OCI-LY7 (cell line): ENCODE data around the gene ARHGAP28. TPM values are rescaled to one million over a fixed set of nuclear protein-coding genes. Genes with fewer than 3 reads are reported as not detected.
A peak's percentile ranks its signal among the peaks of the same experiment; 100 is the strongest.

ENCODE experiments used
- BruUV-seq: library from RNA; stranded (reverse); fragments of 400-500 nt; replicated peaks from 2 replicates; lab custom pipeline; 2021; lab: Mats Ljungman, UMichigan
- CTCF ChIA-PET: fragments of 300-600 bp; sonication (Branson Sonifier 250); formaldehyde crosslinking; loops from one replicate; lab custom pipeline; 2022; ENCODE audit warnings: antibody characterized with exemption; ENCODE audit not compliant: unreplicated experiment; lab: Charles Lee
- POLR2A ChIA-PET: fragments of 300-600 bp; sonication (Branson Sonifier 250); formaldehyde crosslinking; loops from one replicate; lab custom pipeline; 2022; ENCODE audit warnings: antibody characterized with exemption; lab: Charles Lee
- DNase-seq: peaks from one replicate; pipeline ENCODE4 v3.0.0-alpha.2; 2015; ENCODE audit warnings: low spot score
- H2AFZ ChIP-seq: fragments of 200-600 bp; sonication (generic), shearing (Covaris generic); 2 replicates; pipeline ENCODE4 v1.6.1; 2014; ENCODE audit warnings: mild to moderate bottlenecking, antibody characterized with exemption, low read length, moderate library complexity
- H3K27ac ChIP-seq: fragments of 200-600 bp; sonication (generic); 2 replicates; pipeline ENCODE4 v1.5.1; 2014; ENCODE audit warnings: mixed run types, low read depth, mild to moderate bottlenecking, moderate library complexity, low read length, inconsistent platforms; ENCODE audit not compliant: poor library complexity, severe bottlenecking
- H3K36me3 ChIP-seq: fragments of 200-600 bp; sonication (generic); 2 replicates; pipeline ENCODE4 v1.6.1; 2014; ENCODE audit warnings: mild to moderate bottlenecking, antibody characterized with exemption, low read length, moderate library complexity, mixed read lengths; ENCODE audit not compliant: insufficient read depth
- H3K4me1 ChIP-seq: fragments of 200-600 bp; sonication (generic); 2 replicates; pipeline ENCODE4 v1.5.1; 2014; ENCODE audit warnings: mild to moderate bottlenecking, low read length; ENCODE audit not compliant: insufficient read depth, poor library complexity, severe bottlenecking
- H3K4me2 ChIP-seq: fragments of 200-600 bp; sonication (generic); 2 replicates; pipeline ENCODE4 v1.6.1; 2014; ENCODE audit warnings: mild to moderate bottlenecking, low read length
- H3K4me3 ChIP-seq: fragments of 200-600 bp; sonication (generic); 2 replicates; pipeline ENCODE4 v1.5.1; 2014; ENCODE audit warnings: mild to moderate bottlenecking, low read depth, low read length; ENCODE audit not compliant: poor library complexity, severe bottlenecking
- H3K79me2 ChIP-seq: fragments of 200-600 bp; sonication (generic); 2 replicates; pipeline ENCODE4 v1.6.1; 2016; ENCODE audit warnings: low read depth, mild to moderate bottlenecking, low read length, moderate library complexity, mixed read lengths; ENCODE audit not compliant: insufficient read depth
- H3K9me2 ChIP-seq: fragments of 200-600 bp; sonication (generic); 2 replicates; pipeline ENCODE4 v1.6.1; 2016; ENCODE audit warnings: mild to moderate bottlenecking, low read length, mixed read lengths; ENCODE audit not compliant: insufficient read depth
- H3K9me3 ChIP-seq: fragments of 200-600 bp; sonication (generic); 2 replicates; pipeline ENCODE4 v1.6.1; 2014; ENCODE audit warnings: mild to moderate bottlenecking, mixed run types, low read length, mixed read lengths
- H4K20me1 ChIP-seq: fragments of 200-600 bp; sonication (generic); 2 replicates; pipeline ENCODE4 v1.6.1; 2014; ENCODE audit warnings: mild to moderate bottlenecking, antibody characterized with exemption, low read length, moderate library complexity, mixed read lengths; ENCODE audit not compliant: insufficient read depth
- EZH2phosphoT487 ChIP-seq: fragments of 200-600 bp; sonication (generic); IDR thresholded peaks from 2 replicates; pipeline ENCODE4 v1.6.1; 2018; ENCODE audit warnings: low read depth, borderline replicate concordance, mild to moderate bottlenecking, mixed run types, antibody characterized with exemption, low read length, moderate library complexity, mixed read lengths
- intact Hi-C: fragments of 100-400 bp; cut with micrococcal nuclease; formaldehyde crosslinking; loops from one replicate; pipeline ENCODE4 v1.10.0; 2022; ENCODE audit not compliant: unreplicated experiment
- total RNA-seq, 2 experiments: library from RNA; depleted of rRNA in 1 of 2; stranded (reverse); fragments of >200 nt in 1 of 2; shearing (Covaris generic) in 1 of 2; gene quantifications; 2 replicates each; pipeline ENCODE4 v1.2.3, GENCODE V29; 2014 to 2022
- TF ChIP-seq, protein P1 (sequence below): fragments of 200-600 bp; sonication (generic); conservative IDR thresholded peaks from 2 replicates; pipeline ENCODE4 v1.5.1; 2014; ENCODE audit warnings: mild to moderate bottlenecking, antibody characterized with exemption, low read length, moderate library complexity, mixed read lengths

The ARHGAP28 gene
- total RNA-seq, 2 experiments from 2014 or later: not detected

DNA sequence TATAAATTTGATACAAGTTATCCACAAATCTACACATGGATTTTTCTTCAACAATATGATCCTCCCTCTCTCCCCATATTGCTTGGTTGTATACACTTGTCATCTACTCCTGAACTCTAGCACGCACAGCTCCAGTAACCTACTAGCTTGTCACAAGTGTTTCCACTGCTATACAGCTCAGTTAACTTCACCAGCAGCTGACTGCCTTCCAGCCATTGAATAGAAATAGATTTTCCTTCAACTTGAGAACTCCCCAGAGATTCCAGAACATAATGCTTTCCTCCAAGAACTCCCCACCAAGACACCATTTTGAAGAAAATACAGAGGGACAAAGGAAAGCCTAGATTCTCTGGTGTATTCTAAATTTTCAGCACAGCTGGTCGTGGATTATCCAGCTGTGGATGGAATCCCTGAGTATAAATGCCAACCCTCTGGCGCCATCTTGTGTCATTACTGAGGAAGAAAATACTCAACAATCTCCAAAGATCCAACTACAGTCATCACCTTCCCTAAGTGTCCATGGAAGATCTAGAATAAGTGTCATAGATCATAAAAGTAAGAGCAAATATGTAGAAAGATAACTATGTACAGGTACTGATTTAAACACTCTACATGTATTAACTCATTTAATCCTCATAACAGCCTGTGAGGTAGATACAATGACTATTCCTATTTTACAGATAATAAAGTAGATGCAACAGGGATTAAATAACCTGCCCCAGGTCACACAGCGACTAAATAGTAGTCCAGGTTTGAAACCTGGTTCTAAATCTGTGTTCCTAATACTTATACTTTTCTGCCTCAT is 156.7 kb downstream of the ARHGAP28 start:
- BruUV-seq: no TSS peak
- Histone ChIP-seq H3K36me3 (no peaks in the 10 kb centered on the region), H3K27ac (no peak overlapping the region), H2AFZ (no peak overlapping the region), H3K4me1 (no peaks in the 10 kb centered on the region), H4K20me1 (no peaks in the 10 kb centered on the region), H3K4me2 (no peak overlapping the region), H3K9me2 (no peaks in the 10 kb centered on the region), H3K4me3 (no peak overlapping the region), H3K9me3 (no peaks in the 10 kb centered on the region), H3K79me2 (no peaks in the 10 kb centered on the region)
- TF ChIP-seq, protein P1, sequence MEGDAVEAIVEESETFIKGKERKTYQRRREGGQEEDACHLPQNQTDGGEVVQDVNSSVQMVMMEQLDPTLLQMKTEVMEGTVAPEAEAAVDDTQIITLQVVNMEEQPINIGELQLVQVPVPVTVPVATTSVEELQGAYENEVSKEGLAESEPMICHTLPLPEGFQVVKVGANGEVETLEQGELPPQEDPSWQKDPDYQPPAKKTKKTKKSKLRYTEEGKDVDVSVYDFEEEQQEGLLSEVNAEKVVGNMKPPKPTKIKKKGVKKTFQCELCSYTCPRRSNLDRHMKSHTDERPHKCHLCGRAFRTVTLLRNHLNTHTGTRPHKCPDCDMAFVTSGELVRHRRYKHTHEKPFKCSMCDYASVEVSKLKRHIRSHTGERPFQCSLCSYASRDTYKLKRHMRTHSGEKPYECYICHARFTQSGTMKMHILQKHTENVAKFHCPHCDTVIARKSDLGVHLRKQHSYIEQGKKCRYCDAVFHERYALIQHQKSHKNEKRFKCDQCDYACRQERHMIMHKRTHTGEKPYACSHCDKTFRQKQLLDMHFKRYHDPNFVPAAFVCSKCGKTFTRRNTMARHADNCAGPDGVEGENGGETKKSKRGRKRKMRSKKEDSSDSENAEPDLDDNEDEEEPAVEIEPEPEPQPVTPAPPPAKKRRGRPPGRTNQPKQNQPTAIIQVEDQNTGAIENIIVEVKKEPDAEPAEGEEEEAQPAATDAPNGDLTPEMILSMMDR: peak; percentile 86
- no peak for TF ChIP-seq EZH2phosphoT487
- peak; percentile 41 for DNase-seq
- CTCF ChIA-PET: no interaction called here
- POLR2A ChIA-PET: no interaction called here
- intact Hi-C loops: loop anchor here (1.0 to 5.0 kb wide), 2 partner anchors 343 to 1009 kb away; no protein-coding TSS in a partner anchor

DNA sequence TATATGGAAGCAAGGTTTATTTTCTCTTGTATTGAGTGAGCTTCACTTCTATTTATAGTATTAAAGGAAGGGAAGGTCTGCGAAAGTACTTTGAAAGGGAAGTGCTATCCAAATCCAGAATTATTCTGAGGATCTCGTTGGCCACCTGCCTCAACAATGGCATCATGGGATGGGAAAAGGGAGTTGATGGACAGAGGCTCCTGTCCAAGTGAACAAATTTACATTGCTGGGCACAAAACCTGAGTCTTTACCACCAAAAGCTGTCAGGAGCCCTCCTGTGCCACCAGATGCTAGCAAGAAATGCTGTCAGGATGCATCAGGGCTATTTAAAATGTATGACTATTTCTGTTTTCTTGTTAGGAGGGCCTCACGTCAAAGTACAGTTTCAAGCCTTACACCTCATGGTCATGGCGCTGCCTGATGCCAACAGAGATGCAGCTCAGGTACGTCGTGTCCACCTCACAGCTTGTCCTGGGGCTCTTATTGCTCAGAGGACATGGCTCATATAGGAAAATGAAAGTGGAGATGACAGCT is 157.3 kb downstream of the ARHGAP28 start:
- no peak for TF ChIP-seq EZH2phosphoT487
- TF ChIP-seq, protein P1: no peak
- H3K27ac ChIP-seq: no peak overlapping the region
- no peak overlapping the region for H2AFZ ChIP-seq
- BruUV-seq: no TSS peak
- H3K9me2 ChIP-seq: no peaks in the 10 kb centered on the region
- H3K4me1 ChIP-seq: no peaks in the 10 kb centered on the region
- H3K79me2 ChIP-seq: no peaks in the 10 kb centered on the region
- no peak for DNase-seq
- intact Hi-C loops: loop anchor here (1.0 to 5.0 kb wide), 2 partner anchors 344 to 1010 kb away; no protein-coding TSS in a partner anchor
- no peaks in the 10 kb centered on the region for H3K9me3 ChIP-seq
- ChIA-PET CTCF (interaction anchor here (0.6 kb wide), 1 partner anchor 1643 kb away, joined by 3 read pairs; no protein-coding TSS in a partner anchor), POLR2A (no interaction called here)
- no peak overlapping the region for H3K4me3 ChIP-seq
- H4K20me1 ChIP-seq: no peaks in the 10 kb centered on the region
- no peak overlapping the region for H3K4me2 ChIP-seq
- H3K36me3 ChIP-seq: no peaks in the 10 kb centered on the region
